Amniotic epithelial cell (primary cell): ENCODE measurements around the gene WDR27.
"Not testable (repeated sequence)": the region's sequence is repeated elsewhere in the genome, so short reads cannot be mapped to it uniquely, and the experiment has no call there.

Experiments
- DNase-seq: peaks from one replicate; pipeline ENCODE4 v3.0.0-alpha.2; 2010; ENCODE audit warnings: low read depth

WDR27 gene

GRCh38 chr6:169479783-169480495 lies 221.9 kb downstream of the WDR27 start:
- DNase-seq, result no peak

DNA sequence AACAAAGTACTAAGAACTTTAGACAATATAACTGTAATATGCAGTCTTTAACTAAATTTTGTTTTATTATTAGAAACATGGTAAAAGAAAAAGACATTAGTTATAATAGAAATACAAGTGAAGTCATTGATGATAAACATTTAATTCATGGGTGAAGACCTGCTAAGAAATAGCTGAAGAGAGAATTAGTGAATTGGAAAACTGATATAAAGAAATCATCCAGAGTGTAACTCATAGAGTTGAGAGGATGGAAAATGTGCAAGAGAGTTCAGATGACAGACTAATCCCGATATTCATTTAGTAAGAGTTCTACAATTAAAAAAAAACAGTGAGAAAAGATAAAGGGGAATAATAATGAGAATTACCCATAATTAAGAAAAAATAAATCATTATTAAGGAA lies 227.5 kb downstream of the WDR27 start:
- DNase-seq, result no peak

- DNase-seq, result no peak
These were observed 228.2 kb downstream of the WDR27 start for GRCh38 chr6:169473663-169474062.

DNA sequence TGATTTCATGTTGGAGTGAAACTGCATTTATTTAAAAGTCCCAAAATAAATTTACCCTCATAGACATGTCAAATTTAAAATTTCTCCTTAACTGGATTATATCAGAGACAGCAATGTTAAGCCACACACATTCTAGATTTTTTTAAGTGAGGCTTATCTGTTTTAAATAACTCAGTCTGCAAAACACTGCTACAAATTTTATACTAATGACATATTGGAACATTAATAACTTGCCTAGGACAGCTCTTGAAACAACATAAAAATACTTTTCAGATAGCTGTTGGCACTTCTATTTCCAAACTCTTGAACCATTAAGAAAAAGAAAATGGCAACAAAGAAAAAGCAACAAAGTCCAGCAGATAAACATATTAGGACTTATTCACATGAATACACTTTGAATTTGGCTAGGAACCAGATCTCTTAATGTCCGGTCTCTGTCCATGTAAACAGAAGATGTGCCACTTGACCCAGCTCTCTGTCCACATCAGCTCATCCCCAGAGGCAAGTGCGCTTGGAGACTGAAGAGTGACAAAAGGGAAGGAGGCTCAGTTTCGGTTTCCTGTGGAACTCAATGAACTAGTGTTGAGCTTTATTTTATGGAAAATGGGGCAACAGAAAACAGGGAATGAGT lies 228.9 kb downstream of the WDR27 start:
- no peak for DNase-seq

DNA sequence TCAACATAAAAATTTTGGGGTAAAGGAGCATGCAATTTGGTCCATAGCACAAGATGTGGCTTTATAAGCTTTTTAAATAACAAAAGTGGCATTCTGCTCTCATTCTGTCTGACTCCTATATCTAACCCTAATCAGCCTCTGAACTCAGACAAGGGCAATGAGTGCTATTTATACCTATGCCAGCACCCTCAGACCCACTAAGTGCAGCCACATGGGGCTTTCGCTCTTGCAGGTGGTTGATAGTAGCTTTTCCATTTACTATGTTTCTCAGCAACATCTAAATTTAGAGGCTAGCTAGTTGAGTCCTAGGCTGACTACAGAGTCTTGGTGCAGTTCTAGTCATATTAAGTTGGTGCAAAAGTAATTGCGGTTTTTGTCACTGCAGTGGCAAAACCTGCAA lies 231.0 kb downstream of the WDR27 start:
- DNase-seq, result no peak

- no peak for DNase-seq
These were observed 232.8 kb downstream of the WDR27 start for GRCh38 chr6:169469028-169469427.

DNA sequence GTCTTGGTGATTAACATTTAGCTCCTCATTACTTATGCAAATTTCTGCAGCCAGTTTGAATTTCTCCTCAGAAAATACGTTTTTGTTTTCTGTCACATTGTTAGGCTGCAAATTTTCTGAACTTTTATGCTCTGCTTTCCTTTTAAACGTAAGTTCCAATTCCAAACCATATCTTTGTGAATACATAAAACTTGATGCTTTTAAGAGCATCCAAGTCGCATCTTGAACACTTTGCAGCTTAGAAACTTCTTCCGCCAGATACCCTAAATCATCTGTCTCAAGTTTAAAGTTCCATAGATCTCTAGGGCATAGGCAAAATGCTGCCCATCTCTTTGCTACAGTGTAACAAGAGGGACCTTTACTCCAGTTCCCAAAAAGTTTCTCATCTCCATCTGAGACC lies 234.1 kb downstream of the WDR27 start:
- not testable (repeated sequence) for DNase-seq

DNA sequence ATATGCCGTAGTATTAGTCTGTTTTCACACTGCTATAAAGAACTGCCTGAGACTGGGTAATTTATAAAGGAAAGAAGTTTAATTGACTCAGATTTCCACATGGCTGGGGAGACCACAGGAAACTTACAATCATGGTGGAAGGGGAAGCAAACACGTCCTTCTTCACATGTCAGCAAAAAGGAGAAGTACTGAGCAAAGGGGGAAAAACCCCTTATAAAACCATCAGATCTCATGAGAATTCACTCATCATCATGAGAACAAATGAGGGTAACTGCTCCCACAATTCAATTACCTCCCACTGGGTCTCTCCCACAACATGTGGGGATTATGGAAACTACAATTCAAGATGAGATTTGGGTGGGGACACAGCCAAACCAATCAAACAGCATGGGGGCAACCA lies 235.6 kb downstream of the WDR27 start:
- not testable (repeated sequence) for DNase-seq

GRCh38 chr6:169457762-169458161 lies 244.1 kb downstream of the WDR27 start:
- DNase-seq, result no peak

GRCh38 chr6:169456840-169457239 lies 245.0 kb downstream of the WDR27 start:
- no peak for DNase-seq

DNA sequence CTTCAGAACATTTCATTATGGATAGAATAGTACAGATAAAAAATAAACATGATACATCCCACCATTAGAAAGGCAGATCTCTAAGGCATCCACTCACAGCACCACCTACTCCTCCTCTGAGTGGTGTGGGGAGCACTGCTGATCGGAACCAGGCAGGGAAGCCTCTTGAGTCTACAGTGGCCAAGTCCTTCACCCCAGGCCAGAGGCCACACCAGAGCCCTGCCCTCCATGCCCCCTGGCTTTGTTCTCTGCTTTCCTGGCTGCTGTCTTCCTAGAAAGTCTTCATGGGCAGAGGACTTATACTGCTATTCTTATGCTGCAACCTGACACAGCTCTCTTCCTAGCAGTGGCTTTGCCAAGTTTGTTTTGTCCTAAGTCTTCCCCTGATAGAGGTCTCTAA lies 246.4 kb downstream of the WDR27 start:
- no peak for DNase-seq

DNA sequence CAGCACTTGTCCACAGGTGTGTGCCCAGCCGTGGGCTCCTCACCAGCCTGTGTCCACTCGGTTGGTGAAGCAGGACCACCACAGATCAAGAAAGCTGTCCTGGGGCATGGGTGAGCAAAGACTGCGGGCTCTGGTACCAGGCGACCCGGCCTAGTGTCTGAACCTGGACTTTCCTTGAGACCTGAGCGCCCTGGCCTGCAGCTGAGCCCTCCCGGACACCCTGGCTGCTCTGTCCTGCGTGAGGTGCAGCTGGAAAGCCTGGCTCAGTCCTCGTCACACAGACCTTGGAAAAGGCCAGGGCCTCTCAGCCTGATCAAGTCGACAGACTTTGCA lies 247.0 kb downstream of the WDR27 start:
- DNase-seq, result no peak

GRCh38 chr6:169454204-169454871 lies 247.5 kb downstream of the WDR27 start:
- DNase-seq, result peak; percentile 91

- DNase-seq, result no peak
These were observed 248.8 kb downstream of the WDR27 start for GRCh38 chr6:169452869-169453620.

GRCh38 chr6:169452117-169452868 lies 249.5 kb downstream of the WDR27 start:
- DNase-seq, result peak; percentile 88

DNA sequence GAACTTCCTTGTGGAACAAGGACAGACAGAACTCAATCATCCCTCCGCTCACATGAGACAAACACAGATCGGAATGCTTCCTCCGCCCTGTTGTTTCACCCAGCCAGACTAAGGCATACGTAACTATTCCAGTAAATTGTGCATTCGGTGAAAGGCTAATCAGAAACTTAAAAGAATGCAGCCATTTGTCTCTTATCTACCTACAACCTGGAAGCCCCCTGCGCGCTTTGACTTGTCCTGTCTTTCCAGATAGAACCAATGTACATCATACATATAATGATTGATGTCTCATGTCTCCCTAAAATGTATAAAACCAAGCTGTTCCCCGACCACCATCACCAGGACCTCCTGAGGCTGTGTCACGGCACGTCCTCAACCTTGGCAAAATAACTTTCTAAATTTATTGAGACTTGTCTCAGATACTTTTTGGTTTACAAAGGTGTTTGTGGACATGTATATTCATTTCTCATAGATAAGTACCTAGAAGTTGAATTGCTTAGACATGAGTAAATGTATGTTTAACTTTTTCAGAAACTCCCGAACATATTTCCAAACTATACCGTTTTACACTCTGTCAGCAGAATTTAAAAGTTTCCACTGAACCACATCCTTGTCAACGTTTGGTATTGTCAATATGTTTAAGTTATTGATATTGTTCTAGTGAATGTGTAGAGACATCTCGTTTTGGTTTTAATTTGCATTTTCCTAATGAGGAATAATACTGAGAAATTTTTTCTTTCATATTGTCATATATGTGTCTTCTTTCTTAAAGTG lies 250.6 kb downstream of the WDR27 start:
- DNase-seq, result peak; percentile 37

GRCh38 chr6:169450097-169450496 lies 251.7 kb downstream of the WDR27 start:
- DNase-seq, result no peak

GRCh38 chr6:169449221-169449620 lies 252.6 kb downstream of the WDR27 start:
- DNase-seq, result peak; percentile 49

GRCh38 chr6:169445661-169446581 lies 255.9 kb downstream of the WDR27 start:
- DNase-seq, result no peak

- DNase-seq, result no peak
These were observed 256.6 kb downstream of the WDR27 start for GRCh38 chr6:169445227-169445626.
